GM11168 (cell line): ENCODE data around the gene MAP4K5.

Experiments
- in situ Hi-C: fragments of 300-500 bp; cut with MboI; formaldehyde crosslinking; loops from one replicate; pipeline ENCODE4 v1.12.0; 2022; ENCODE audit warnings: low sequenced_read_pairs; ENCODE audit not compliant: unreplicated experiment

Gene MAP4K5

GRCh38 chr14:50410921-50411320 is 121.4 kb downstream of the MAP4K5 start:
- in situ Hi-C loops: no loop called here

- in situ Hi-C loops: no loop called here
Measured at GRCh38 chr14:50410071-50410470, 122.3 kb downstream of the MAP4K5 start.

- in situ Hi-C loops: no loop called here
Measured at GRCh38 chr14:50407111-50407812, 125.1 kb downstream of the MAP4K5 start.

GRCh38 chr14:50403419-50403818 is 128.9 kb downstream of the MAP4K5 start:
- in situ Hi-C loops: no loop called here

- in situ Hi-C loops: no loop called here
Measured at GRCh38 chr14:50402965-50403364, 129.4 kb downstream of the MAP4K5 start.

- in situ Hi-C loops: no loop called here
Measured at GRCh38 chr14:50400461-50400860, 131.9 kb downstream of the MAP4K5 start.

- in situ Hi-C loops: no loop called here
Measured at GRCh38 chr14:50399251-50400032, 132.9 kb downstream of the MAP4K5 start.

GRCh38 chr14:50398189-50398580 is 134.2 kb downstream of the MAP4K5 start:
- in situ Hi-C loops: no loop called here

- in situ Hi-C loops: no loop called here
Measured at GRCh38 chr14:50397390-50398188, 134.8 kb downstream of the MAP4K5 start.

GRCh38 chr14:50396631-50397389 is 135.6 kb downstream of the MAP4K5 start, which contains the start of gene CDKL1:
Gene CDKL1 (minus strand): TSS chr14:50396881. CDS start chr14:50395868, 1,013 bp downstream.
- in situ Hi-C loops: no loop called here

- in situ Hi-C loops: no loop called here
Measured at GRCh38 chr14:50395448-50395847, 136.9 kb downstream of the MAP4K5 start.

GRCh38 chr14:50394713-50395112 is 137.7 kb downstream of the MAP4K5 start:
- in situ Hi-C loops: no loop called here

- in situ Hi-C loops: no loop called here
Measured at GRCh38 chr14:50389668-50390441, 142.5 kb downstream of the MAP4K5 start.

GRCh38 chr14:50388256-50388931 is 144.0 kb downstream of the MAP4K5 start:
- in situ Hi-C loops: no loop called here

GRCh38 chr14:50387548-50387947 is 144.8 kb downstream of the MAP4K5 start:
- in situ Hi-C loops: no loop called here

GRCh38 chr14:50383618-50384225 is 148.6 kb downstream of the MAP4K5 start:
- in situ Hi-C loops: no loop called here

GRCh38 chr14:50381823-50382287 is 150.5 kb downstream of the MAP4K5 start:
- in situ Hi-C loops: no loop called here

GRCh38 chr14:50381008-50381407 is 151.4 kb downstream of the MAP4K5 start:
- in situ Hi-C loops: no loop called here
